Mammary epithelial cell (primary cell): Measurements from ENCODE around the gene SEMA3G.

ENCODE experiments used
- CTCF ChIP-seq, 2 donors: IDR thresholded peaks in 1 of 2; conservative IDR thresholded peaks in 1 of 2; 2 replicates each; pipeline ENCODE4 v1.5.1; 2011 to 2012; ENCODE audit warnings: inconsistent platforms in 2 of 2, low read length in 2 of 2, mild to moderate bottlenecking in 2 of 2, control low read depth in 1 of 2, low read depth in 1 of 2; ENCODE audit not compliant: insufficient read depth in 1 of 2; ENCODE audit errors: extremely low read depth in 1 of 2
- EZH2 ChIP-seq: IDR thresholded peaks from 2 replicates; pipeline ENCODE4 v1.6.1; 2012; ENCODE audit warnings: low read length, inconsistent platforms, borderline replicate concordance

DNA sequence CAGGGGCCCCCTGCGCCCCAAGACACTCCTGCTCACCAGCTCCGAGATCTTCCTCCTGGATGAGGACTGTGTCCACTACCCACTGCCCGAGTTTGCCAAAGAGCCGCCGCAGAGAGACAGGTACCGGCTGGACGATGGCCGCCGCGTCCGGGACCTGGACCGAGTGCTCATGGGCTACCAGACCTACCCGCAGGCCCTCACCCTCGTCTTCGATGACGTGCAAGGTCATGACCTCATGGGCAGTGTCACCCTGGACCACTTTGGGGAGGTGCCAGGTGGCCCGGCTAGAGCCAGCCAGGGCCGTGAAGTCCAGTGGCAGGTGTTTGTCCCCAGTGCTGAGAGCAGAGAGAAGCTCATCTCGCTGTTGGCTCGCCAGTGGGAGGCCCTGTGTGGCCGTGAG is 47.2 kb upstream of the SEMA3G start:
- TF ChIP-seq CTCF (conservative IDR thresholded peaks at IDR 0.05 in 1 of 2, IDR thresholded peaks at IDR 0.05 in 1 of 2; ENCODE audit: extremely low read depth in 1 of 2, insufficient read depth in 1 of 2, low read depth in 1 of 2, low read length in 2 of 2) = no peak
- TF ChIP-seq EZH2 = no peak
